GF-D8 (cell line): ENCODE measurements around the gene USP3.
"Not testable (repeated sequence)": the region's sequence is repeated elsewhere in the genome, so short reads cannot be mapped to it uniquely, and the experiment has no call there.

ENCODE experiments used
- DNase-seq: peaks from one replicate; lab custom pipeline; 2025; lab: John Stamatoyannopoulos, UW

The USP3 gene

DNA sequence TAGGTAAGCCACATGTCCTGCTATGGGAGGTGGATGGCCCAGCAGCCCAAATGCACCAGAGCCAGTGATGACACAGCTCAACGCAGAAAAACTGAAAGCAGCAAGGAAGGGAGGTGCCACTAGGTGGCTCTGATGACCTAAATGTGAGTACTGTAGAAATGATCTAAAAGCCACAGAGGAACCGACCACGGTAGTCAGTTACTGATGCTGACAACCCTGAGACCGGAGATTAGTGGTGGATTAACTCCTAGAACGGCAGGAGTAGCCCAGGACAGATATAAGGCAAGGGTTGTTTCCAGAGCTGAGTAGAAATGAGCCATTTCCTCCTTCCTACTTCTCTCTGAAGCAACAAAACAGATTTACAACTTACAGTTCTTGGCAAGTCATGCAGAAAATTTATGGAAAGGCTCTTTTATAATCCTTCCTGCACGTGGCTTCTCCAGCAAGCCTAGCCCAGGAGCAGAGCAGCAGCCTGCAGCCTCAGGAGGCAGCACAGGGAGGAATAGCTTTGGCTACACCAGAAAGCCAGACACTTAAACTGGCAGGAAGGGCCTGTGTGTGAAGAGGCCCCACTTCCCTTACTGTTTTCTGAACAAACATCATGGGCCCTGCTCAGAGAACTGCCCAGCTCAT is 105.9 kb downstream of the USP3 start:
- DNase-seq, result peak; percentile 47

DNA sequence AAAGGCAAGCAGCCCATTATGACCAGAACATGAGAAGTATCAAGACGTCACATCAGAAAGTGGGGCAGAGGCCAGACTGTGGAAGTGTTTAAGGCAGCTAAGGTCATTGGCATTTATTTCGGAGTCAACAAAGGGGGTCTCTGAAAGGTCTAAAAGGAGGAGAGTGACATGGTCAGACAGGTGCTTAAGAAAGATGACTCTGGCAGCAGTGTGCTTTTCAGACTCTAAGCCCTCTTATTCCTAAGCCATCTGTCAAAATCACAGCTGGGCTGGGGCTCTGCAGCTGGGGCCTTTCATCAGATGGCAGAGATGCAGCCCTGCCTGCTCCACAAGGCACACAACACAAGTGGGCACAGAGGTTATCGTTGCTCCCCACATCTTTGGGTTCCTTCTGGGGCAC is 106.8 kb downstream of the USP3 start:
- DNase-seq, result no peak

DNA sequence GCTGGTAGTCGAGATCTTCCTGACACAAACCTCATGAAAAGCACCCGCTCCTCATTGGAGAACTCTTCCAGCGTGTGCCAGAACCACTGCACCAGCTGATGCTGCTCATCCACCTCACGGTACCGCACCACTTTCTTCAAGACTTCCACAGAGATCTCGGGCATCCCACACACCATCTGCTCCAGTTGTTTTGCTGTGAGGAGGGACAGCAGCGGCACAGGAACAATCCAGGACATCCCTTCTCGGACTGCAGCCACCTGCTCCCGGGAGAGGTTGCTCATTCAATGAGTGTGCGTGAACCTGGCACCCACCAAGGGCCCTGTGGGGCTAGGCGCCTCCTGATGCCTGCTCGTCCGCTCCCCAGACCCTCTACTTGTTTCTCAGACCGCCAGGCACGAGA is 107.9 kb downstream of the USP3 start:
- no peak for DNase-seq

DNA sequence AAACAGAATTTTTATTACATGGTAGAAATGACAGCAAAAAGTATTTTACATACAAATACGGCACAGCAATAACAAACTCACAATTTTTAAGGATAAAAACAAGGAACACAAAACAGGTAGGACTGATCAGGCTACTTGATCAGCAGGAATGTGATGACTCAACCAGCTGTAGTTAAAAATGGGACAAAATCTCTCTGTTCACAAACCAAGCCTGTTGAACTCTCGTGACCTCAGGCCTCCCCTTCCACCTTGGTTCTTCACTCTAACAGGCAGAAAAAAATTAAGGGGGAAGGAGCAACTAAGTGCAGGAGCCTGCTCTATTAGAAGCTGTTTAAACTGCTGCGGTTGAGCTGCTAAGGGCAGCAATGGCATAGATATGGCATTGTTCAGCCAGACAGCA is 111.5 kb downstream of the USP3 start:
- DNase-seq, result no peak

DNA sequence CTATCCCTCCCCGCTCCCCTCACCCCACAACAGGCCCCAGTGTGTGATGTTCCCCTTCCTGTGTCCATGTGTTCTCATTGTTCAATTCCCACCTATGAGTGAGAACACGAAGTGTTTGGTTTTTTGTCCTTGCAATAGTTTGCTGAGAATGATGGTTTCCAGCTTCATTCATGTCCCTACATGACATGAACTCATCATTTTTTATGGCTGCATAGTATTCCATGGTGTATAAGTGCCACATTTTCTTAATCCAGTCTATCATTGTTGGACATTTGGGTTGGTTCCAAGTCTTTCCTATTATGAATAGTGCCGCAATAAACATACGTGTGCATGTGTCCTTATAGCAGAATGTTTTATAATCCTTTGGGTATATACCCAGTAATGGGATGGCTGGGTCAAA is 112.8 kb downstream of the USP3 start:
- DNase-seq, result not testable (repeated sequence)

DNA sequence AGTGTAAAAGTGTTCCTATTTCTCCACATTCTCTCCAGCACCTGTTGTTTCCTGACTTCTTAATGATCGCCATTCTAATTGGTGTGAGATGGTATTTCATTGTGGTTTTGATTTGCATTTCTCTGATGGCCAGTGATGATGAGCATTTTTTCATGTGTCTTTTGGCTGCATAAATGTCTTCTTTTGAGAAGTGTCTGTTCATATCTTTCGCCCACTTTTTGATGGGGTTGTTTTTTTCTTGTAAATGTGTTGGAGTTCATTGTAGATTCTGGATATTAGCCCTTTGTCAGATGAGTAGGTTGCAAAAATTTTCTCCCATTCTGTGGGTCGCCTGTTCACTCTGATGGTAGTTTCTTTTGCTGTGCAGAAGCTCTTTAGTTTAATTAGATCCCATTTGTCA is 113.2 kb downstream of the USP3 start:
- DNase-seq, result not testable (repeated sequence)

DNA sequence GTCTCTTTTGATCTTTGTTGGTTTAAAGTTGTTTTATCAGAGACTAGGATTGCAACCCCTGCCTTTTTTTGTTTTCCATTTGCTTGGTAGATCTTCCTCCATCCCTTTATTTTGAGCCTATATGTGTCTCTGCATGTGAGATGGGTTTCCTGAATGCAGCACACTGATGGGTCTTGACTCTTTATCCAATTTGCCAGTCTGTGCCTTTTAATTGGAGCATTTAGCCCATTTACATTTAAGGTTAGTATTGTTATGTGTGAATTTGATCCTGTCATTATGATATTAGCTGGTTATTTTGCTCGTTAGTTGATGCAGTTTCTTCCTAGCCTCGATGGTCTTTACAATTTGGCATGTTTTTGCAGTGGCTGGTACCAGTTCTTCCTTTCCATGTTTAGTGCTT is 116.4 kb downstream of the USP3 start:
- DNase-seq, result not testable (repeated sequence)

DNA sequence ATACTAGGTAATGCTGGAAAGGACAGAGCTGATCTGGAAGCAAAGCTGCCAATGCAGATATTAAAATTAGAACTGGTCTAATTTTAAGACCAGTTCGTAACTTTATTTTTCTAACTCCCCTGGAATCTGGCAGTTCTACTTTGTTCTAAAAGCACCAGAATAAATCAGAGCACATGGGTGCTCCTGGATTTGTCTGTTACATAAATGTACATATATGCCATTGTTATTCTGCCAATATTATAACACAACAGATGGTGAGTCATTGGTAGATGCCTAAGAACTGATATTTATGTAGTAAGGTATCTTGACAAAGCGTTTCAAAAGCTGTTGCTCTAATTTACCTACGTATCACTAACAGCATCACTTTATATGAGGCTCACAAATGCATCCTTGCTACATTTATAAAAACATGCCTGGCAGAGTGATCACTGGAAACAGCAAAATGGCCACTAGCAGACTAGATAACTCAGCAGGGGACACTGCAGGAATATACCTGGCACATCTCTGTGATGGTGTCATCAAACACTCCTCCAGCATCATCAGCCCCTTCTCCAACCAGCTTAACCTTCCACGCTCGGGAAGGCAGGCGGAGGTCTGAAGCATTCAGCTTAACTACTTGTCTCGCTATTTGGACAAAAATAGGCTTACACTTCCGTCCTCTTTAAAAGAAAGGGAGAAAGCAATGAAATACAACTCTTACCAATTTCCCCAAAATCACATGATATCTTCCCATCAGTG is 119.0 kb downstream of the USP3 start:
- DNase-seq, result no peak

DNA sequence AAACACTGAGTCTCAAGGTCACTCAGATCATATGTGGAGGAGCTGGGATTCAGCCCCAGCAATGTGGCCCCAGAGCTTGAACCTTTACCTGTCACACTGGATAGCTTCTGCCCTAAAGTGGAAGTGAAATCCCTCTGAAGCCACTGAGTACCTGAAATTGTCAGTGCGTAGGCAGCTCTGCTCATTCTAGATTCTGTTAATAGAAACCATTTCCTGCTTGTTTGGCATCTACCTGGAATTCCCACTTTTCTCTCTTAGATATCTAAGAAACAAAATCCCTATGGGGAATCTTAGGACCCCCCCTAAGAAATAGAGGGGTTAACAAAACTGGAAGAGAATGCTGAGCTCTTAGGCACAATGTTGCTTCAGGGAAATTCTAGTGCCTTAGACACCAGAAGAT is 122.6 kb downstream of the USP3 start:
- no peak for DNase-seq

DNA sequence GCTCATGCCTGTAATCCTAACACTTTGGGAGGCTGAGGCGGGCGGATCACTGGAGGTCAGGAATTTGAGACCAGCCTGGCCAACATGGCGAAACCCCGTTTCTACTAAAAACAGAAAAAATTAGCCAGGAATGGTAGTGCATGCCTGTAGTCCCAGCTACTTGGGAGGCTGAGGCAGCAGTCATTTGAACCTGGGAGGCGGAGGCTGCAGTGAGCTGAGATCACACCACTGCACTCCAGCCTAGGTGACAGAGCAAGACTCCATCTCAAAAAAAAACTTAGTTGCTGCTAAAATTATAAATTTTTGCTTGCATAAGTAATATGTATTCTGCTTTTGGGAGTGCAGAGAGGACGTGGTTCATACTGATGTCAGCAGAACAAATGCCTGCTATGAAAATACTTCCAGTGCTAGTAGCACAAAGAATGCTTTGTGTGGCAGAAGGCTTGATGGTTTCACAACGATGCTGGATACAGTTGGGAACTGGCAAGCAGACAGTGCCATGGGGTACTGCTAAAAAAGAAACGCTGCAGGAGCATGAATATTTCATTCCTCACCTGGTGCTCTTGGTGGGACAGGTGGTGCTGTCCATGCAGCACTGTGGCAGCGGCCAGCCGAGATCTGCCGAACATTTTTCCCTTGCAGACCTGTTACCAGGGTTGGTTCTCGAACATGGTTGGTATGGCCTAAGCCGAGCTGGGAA is 123.9 kb downstream of the USP3 start:
- no peak for DNase-seq

DNA sequence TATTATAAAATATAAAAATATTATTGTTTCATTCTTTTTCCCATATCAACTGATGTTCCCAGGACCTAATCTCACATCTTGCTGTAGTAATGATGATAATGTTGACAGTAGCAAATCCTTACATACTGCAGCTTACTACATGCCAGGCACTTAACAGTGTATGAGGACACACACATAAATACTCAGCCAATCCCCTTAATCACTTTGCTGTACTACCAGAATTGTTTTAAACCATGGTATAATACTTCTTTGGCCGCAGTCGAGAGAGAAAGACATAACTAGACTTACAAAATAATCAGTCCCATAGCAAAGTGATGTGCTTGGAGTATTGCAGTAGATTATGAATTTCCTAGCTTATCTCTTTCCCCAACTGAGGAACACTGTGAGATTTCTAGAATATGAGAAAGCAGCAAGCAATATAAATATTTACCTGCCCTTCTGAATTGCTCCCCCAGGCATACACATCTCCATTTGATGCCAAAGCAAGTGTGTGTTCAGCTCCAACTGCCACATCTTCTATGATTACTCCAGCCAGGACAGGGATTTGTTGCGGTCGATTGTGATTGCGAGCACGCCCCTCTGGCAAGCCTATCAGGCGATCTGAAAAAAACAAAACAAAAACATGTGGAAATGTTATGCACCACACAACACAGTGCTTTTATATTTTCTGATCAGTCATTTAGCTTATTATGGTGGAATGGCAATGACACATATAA is 125.8 kb downstream of the USP3 start:
- DNase-seq, result no peak

DNA sequence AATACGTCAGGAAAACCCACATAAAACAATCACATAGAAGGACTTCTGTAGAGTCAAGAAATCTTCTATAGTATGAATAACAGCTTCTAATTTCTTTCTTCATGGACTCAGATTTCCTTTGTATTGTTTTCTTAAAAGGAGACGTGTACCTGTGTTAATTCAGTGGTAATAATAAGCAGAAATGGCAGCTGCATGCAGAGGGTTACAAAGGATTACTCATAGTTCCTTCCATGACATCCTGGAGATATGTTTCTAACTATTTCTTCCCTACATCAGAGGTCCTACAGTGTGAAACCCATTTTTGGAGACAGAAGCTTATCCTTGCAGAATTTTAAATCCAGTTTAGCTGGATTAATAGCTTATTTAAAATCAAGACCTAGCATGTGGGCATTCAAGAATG is 128.9 kb downstream of the USP3 start:
- DNase-seq, result no peak

DNA sequence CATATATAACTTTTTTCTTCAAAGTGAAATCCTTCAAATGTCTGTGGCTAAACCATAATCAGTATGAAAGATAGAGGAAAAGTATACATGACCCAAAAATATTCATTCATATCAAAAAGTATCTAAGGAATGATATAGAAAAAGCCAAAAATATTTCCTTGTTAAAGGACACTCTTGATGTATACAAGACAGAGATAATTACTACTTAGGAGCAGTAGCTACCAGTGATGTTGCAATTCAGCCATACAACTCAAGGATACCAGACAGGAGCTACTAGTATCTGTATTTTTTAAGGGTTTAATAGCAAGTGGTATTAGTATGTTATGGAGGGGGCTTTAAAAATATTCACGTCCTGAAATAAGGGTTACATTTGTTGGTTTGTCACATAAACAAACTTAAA is 129.8 kb downstream of the USP3 start:
- no peak for DNase-seq

DNA sequence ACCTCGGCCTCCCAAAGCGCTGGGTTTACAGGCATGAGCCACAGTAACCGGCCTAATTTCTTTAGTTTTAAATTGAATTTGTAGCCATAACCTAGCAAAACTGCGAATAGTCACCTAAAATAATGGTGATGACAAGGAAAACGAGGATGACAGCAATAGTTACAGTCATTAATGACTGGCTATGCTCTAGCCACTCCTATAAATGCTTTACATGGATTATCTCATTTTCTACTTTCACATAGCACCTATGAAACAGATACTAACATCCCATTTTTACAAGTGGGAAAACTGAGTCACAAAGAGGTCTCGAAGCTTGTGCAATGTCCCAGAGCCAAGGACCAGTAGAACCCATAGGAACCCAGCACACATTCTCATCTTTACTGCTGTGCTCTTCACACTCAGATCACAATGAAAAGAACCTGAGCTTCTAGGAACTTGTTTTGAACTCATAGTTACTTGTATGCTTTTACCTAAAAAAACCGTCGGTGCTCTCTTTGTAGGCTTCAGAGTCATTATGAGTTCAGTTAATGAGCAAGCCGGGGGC is 132.2 kb downstream of the USP3 start:
- DNase-seq, result no peak

DNA sequence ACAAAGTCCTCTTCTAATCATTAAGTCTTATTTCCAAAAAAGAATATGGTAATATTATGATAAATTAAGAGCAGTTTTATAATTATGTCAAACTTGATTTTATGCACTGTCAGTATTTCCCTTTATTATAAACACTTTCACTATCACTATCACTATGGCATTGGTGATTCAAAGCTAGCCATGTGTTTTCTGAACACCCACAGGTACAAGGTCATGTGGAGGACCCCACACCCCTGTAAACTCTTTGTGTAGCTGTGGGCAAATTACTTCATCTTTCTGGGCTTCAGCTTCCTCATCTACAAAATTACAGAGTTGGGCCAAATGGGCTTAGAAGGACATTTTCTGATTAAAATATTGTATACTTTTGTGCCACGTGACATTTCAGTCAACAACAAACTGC is 134.4 kb downstream of the USP3 start:
- DNase-seq, result no peak

DNA sequence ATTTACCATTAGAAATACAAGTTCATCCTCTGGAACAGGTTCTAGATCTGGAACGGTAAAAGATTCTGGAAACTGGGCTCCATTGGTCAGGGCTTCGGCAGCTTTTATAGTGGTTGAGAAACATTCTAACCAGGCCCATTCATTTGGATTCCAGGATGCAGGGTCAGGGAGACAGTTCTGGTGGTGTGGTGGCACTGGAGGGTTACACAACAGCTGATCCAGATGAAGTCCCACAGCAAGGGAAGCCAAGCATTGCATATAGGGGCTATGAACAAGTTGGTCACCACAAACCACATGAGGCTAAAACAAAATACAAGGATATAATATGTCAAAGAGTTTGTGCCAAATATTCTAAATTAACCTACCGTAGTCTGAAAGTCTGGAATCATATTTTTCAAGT is 135.8 kb downstream of the USP3 start:
- DNase-seq, result no peak
